Keratinocyte (primary cell): Measurements from ENCODE around the gene RASA3.

Experiments
- CTCF ChIP-seq, 3 experiments: IDR thresholded peaks in 1 of 3; conservative IDR thresholded peaks in 1 of 3; optimal IDR thresholded peaks in 1 of 3; 2 replicates in 2 of 3; 3 replicates in 1 of 3; pipeline versions ENCODE3 to v1.5.1; 2011; ENCODE audit warnings: low read length in 3 of 3, mild to moderate bottlenecking in 3 of 3, moderate library complexity in 2 of 3, control low read depth in 1 of 3, inconsistent platforms in 1 of 3; ENCODE audit not compliant: insufficient read depth in 2 of 3; ENCODE audit errors: extremely low read depth in 1 of 3
- EZH2 ChIP-seq: IDR thresholded peaks from one replicate; pipeline ENCODE4 v1.6.1; 2012; ENCODE audit warnings: inconsistent platforms, mild to moderate bottlenecking, low read length, moderate library complexity

- TF ChIP-seq CTCF (optimal IDR thresholded peaks at IDR 0.05 in 1 of 3, IDR thresholded peaks at IDR 0.05 in 1 of 3, conservative IDR thresholded peaks at IDR 0.05 in 1 of 3; ENCODE audit: extremely low read depth in 1 of 3, insufficient read depth in 2 of 3, low read length in 3 of 3) (no peak), EZH2 (no peak)
These were observed 39.3 kb downstream of the RASA3 start for GRCh38 chr13:114093118-114093517.
